H9 (cell line): ENCODE results near the gene NSFL1C. TPM values are rescaled to one million over a fixed set of nuclear protein-coding genes. Genes with fewer than 3 reads are reported as not detected.

Experiments
- DNase-seq: peaks from one replicate; pipeline ENCODE4 v3.0.0-alpha.2; 2017
- H2AFZ ChIP-seq: one replicate; pipeline ENCODE4 v1.6.1; 2013; ENCODE audit warnings: mild to moderate bottlenecking, low read length, control low read depth, moderate library complexity
- H2AK5ac ChIP-seq: 2 replicates; pipeline ENCODE4 v1.6.1; 2013; ENCODE audit warnings: low read length, control low read depth, mixed read lengths; ENCODE audit not compliant: insufficient read length
- H2BK120ac ChIP-seq: one replicate; pipeline ENCODE4 v1.6.1; 2013; ENCODE audit warnings: low read depth, mild to moderate bottlenecking, low read length, control low read depth, inconsistent platforms; ENCODE audit not compliant: poor library complexity, severe bottlenecking
- H2BK12ac ChIP-seq: 2 replicates; pipeline ENCODE4 v1.6.1; 2013; ENCODE audit warnings: low read length, control low read depth, mixed read lengths, low read depth; ENCODE audit not compliant: insufficient read length
- H2BK15ac ChIP-seq: 2 replicates; pipeline ENCODE4 v1.6.1; 2013; ENCODE audit warnings: low read depth, low read length, control low read depth
- H2BK20ac ChIP-seq: one replicate; pipeline ENCODE4 v1.6.1; 2013; ENCODE audit warnings: low read depth, mild to moderate bottlenecking, low read length, control low read depth, inconsistent platforms; ENCODE audit not compliant: poor library complexity, severe bottlenecking
- H2BK5ac ChIP-seq: 2 replicates; pipeline ENCODE4 v1.6.1; 2013; ENCODE audit warnings: low read length, control low read depth, mixed read lengths; ENCODE audit not compliant: insufficient read length
- H3K14ac ChIP-seq: 2 replicates; pipeline ENCODE4 v1.6.1; 2013; ENCODE audit warnings: low read length, control low read depth; ENCODE audit not compliant: insufficient read depth
- H3K18ac ChIP-seq: 2 replicates; pipeline ENCODE4 v1.6.1; 2013; ENCODE audit warnings: low read depth, mild to moderate bottlenecking, mixed read lengths, low read length, control low read depth; ENCODE audit not compliant: insufficient read length
- H3K23ac ChIP-seq: 2 replicates; pipeline ENCODE4 v1.6.1; 2013; ENCODE audit warnings: low read length, control low read depth, mixed read lengths, low read depth; ENCODE audit not compliant: insufficient read length
- H3K23me2 ChIP-seq: 2 replicates; pipeline ENCODE4 v1.6.1; 2013; ENCODE audit warnings: low read depth, mild to moderate bottlenecking, mixed read lengths, low read length, control low read depth; ENCODE audit not compliant: insufficient read length, poor library complexity, severe bottlenecking
- H3K27ac ChIP-seq: 2 replicates; pipeline ENCODE4 v1.5.1; 2013; ENCODE audit warnings: low read length, control low read depth, mixed read lengths, low read depth; ENCODE audit not compliant: insufficient read length
- H3K27me3 ChIP-seq: 2 replicates; pipeline ENCODE4 v1.6.1; 2013; ENCODE audit warnings: low read length, control low read depth, inconsistent platforms; ENCODE audit not compliant: insufficient read depth
- H3K4ac ChIP-seq: 2 replicates; pipeline ENCODE4 v1.6.1; 2013; ENCODE audit warnings: low read depth, mild to moderate bottlenecking, control low read depth, inconsistent platforms, low read length, moderate library complexity
- H3K4me1 ChIP-seq: 2 replicates; pipeline ENCODE4 v1.6.1; 2013; ENCODE audit warnings: low read length, control low read depth, inconsistent platforms; ENCODE audit not compliant: insufficient read depth
- H3K4me2 ChIP-seq: 2 replicates; pipeline ENCODE4 v1.6.1; 2013; ENCODE audit warnings: low read length, control low read depth, mixed read lengths; ENCODE audit not compliant: insufficient read length, insufficient read depth
- H3K56ac ChIP-seq: 2 replicates; pipeline ENCODE4 v1.6.1; 2013; ENCODE audit warnings: low read depth, mild to moderate bottlenecking, mixed read lengths, low read length, control low read depth; ENCODE audit not compliant: insufficient read length
- H3K79me1 ChIP-seq: 2 replicates; pipeline ENCODE4 v1.6.1; 2013; ENCODE audit warnings: low read depth, mild to moderate bottlenecking, moderate library complexity, low read length, control low read depth, inconsistent platforms; ENCODE audit not compliant: insufficient read depth, poor library complexity, severe bottlenecking
- H3K79me2 ChIP-seq: 2 replicates; pipeline ENCODE4 v1.6.1; 2013; ENCODE audit warnings: low read length, control low read depth, inconsistent platforms; ENCODE audit not compliant: insufficient read depth
- H3K9ac ChIP-seq: 2 replicates; pipeline ENCODE4 v1.6.1; 2013; ENCODE audit warnings: low read length, control low read depth, mixed read lengths; ENCODE audit not compliant: insufficient read length; ENCODE audit errors: extremely low read depth
- H3K9me3 ChIP-seq: one replicate; pipeline ENCODE4 v1.6.1; 2013; ENCODE audit warnings: low read depth, low read length, inconsistent platforms; ENCODE audit not compliant: control insufficient read depth
- H3T11ph ChIP-seq: one replicate; pipeline ENCODE4 v1.6.1; 2013; ENCODE audit warnings: mild to moderate bottlenecking, low read length, control low read depth, inconsistent platforms
- H4K20me1 ChIP-seq: one replicate; pipeline ENCODE4 v1.6.1; 2013; ENCODE audit not compliant: control insufficient read depth, insufficient read length, insufficient read depth
- H4K5ac ChIP-seq: 2 replicates; pipeline ENCODE4 v1.6.1; 2013; ENCODE audit warnings: low read depth, mild to moderate bottlenecking, mixed read lengths, low read length, control low read depth; ENCODE audit not compliant: insufficient read length
- H4K8ac ChIP-seq: replicated peaks from 2 replicates; pipeline ENCODE4 v1.6.1; 2013; ENCODE audit warnings: low read length, control low read depth, mixed read lengths, low read depth; ENCODE audit not compliant: insufficient read length
- H4K91ac ChIP-seq: 2 replicates; pipeline ENCODE4 v1.6.1; 2013; ENCODE audit warnings: low read depth, mild to moderate bottlenecking, moderate library complexity, mixed read lengths, low read length, control low read depth; ENCODE audit not compliant: insufficient read length
- H3K27ac Mint-ChIP-seq, 3 experiments: 2 replicates in 2 of 3; 3 replicates in 1 of 3; pipeline ENCODE4 v1.8.0; 2020 to 2021; ENCODE audit warnings: mixed read lengths in 3 of 3, mild to moderate bottlenecking in 1 of 3, moderate library complexity in 1 of 3
- H3K27me3 Mint-ChIP-seq: 2 replicates; pipeline ENCODE4 v1.8.0; 2021; ENCODE audit warnings: low read depth, mild to moderate bottlenecking, moderate library complexity, mixed read lengths
- H3K36me3 Mint-ChIP-seq, 3 experiments: 2 replicates in 2 of 3; 3 replicates in 1 of 3; pipeline ENCODE4 v1.8.0; 2020 to 2021; ENCODE audit warnings: low read depth in 3 of 3, mixed read lengths in 3 of 3; ENCODE audit not compliant: insufficient read depth in 1 of 3
- H3K4me1 Mint-ChIP-seq, 2 experiments: 2 replicates each; pipeline ENCODE4 v1.8.0; 2020; ENCODE audit warnings: mixed read lengths in 2 of 2
- H3K4me3 Mint-ChIP-seq, 2 experiments: 2 replicates in 1 of 2; 3 replicates in 1 of 2; pipeline ENCODE4 v1.8.0; 2020 to 2021; ENCODE audit warnings: mild to moderate bottlenecking in 2 of 2, mixed read lengths in 2 of 2, moderate library complexity in 1 of 2
- H3K9me3 Mint-ChIP-seq, 2 experiments: 2 replicates in 1 of 2; 3 replicates in 1 of 2; pipeline ENCODE4 v1.8.0; 2020; ENCODE audit warnings: mild to moderate bottlenecking in 2 of 2, mixed read lengths in 2 of 2, moderate library complexity in 1 of 2
- CTCF ChIP-seq: fragments of 200-600 bp; sonication (generic); conservative IDR thresholded peaks from 3 replicates; pipeline ENCODE4 v1.8.0; 2021; ENCODE audit warnings: antibody characterized with exemption, mild to moderate bottlenecking
- WGBS: extraction: QIAGEN DNeasy Blood & Tissue Kit; methylation state at CpG from one replicate; pipeline ENCODE4 v1.1.7; 2013; ENCODE audit warnings: missing lambda C conversion rate, low lambda C conversion rate, mixed read lengths; ENCODE audit not compliant: insufficient read length; ENCODE audit errors: extremely low coverage; 5-methylcytosine and 5-hydroxymethylcytosine counted together
- total RNA-seq: library from RNA; stranded (reverse); gene quantifications from 2 replicates; pipeline ENCODE4 v1.2.1, GENCODE V29; 2021

NSFL1C gene
- total RNA-seq, 1 experiment from 2014 or later: 81.8 TPM

GRCh38 chr20:1474325-1474724, 7.7 kb upstream of the NSFL1C start:
- Histone ChIP-seq H3K4me1 (no peaks in the 10 kb centered on the region), H3K79me1 (no peaks in the 10 kb centered on the region), H4K91ac (no peak overlapping the region), H2BK120ac (no peak overlapping the region), H3K27me3 (no peaks in the 10 kb centered on the region), H2BK20ac (no peak overlapping the region), H3K9me3 (no peaks in the 10 kb centered on the region), H3K4ac (no peak overlapping the region), H3K23me2 (no peaks in the 10 kb centered on the region), H3K23ac (no peak overlapping the region), H2BK5ac (no peak overlapping the region), H3K27ac (no peak overlapping the region), H3K4me2 (no peak overlapping the region), H3K18ac (no peak overlapping the region), H4K20me1 (no peaks in the 10 kb centered on the region), H4K8ac (no peak overlapping the region), H2BK15ac (no peak overlapping the region), H4K5ac (no peak overlapping the region), H3K79me2 (no peaks in the 10 kb centered on the region), H3K9ac (no peak overlapping the region), H3K14ac (no peak overlapping the region), H2BK12ac (no peak overlapping the region), H2AK5ac (no peak overlapping the region), H2AFZ (no peak overlapping the region), H3T11ph (no peak overlapping the region), H3K56ac (no peak overlapping the region)
- Mint-ChIP-seq H3K9me3 (no peaks in the 10 kb centered on the region), H3K4me3 (no peak overlapping the region), H3K4me1 (peaks cover 11% of the 10 kb centered on the region in 2 experiments), H3K36me3 (no peaks in the 10 kb centered on the region), H3K27ac (no peak overlapping the region), H3K27me3 (peaks cover 10% of the 10 kb centered on the region)
- WGBS: no CpG with 5 or more reads among the region's 8 CpGs
- TF ChIP-seq CTCF: no peak
- DNase-seq: no peak
